Transverse colon (tissue), 4 donors: ENCODE measurements around the gene FAM107A. TPM values are rescaled to one million over a fixed set of nuclear protein-coding genes. Genes with fewer than 3 reads are reported as not detected.
A peak's percentile ranks its signal among the peaks of the same experiment; 100 is the strongest.

Experiments
- DNase-seq: peaks from one replicate; pipeline ENCODE4 v3.0.0-alpha.2; 2019
- H3K27ac ChIP-seq, 4 donors: fragments of 200-600 bp; sonication (generic); 2 replicates each; pipeline ENCODE4 v1.5.1; 2016 to 2018; ENCODE audit warnings: inconsistent platforms in 4 of 4
- H3K27me3 ChIP-seq: fragments of 200-600 bp; sonication (generic); 2 replicates; pipeline ENCODE4 v1.5.1; 2017; ENCODE audit warnings: inconsistent platforms
- H3K36me3 ChIP-seq, 4 donors: fragments of 200-600 bp; sonication (generic); 2 replicates each; pipeline ENCODE4 v1.5.1; 2017 to 2019; ENCODE audit warnings: inconsistent platforms in 4 of 4
- H3K4me1 ChIP-seq, 4 donors: fragments of 200-600 bp; sonication (generic); 2 replicates each; pipeline ENCODE4 v1.5.1; 2017 to 2020; ENCODE audit warnings: inconsistent platforms in 4 of 4
- H3K4me3 ChIP-seq, 4 donors: fragments of 200-600 bp; sonication (generic); 1 replicate in 1 of 4; 2 replicates in 3 of 4; pipeline versions ENCODE4 v1.5.1 to v1.6.1; 2017 to 2019; ENCODE audit warnings: inconsistent platforms in 4 of 4
- H3K9me3 ChIP-seq, 2 donors: fragments of 200-600 bp; sonication (generic); 2 replicates each; pipeline ENCODE4 v1.5.1; 2017 to 2019; ENCODE audit warnings: inconsistent platforms in 2 of 2
- CTCF ChIP-seq, 5 experiments: fragments of 200-600 bp in 3 of 5; fragments of 450-650 bp in 2 of 5; sonication (generic) in 3 of 5; IDR thresholded peaks; 1 replicate in 2 of 5; 2 replicates in 3 of 5; pipeline ENCODE4 v1.5.1; 2016 to 2017; ENCODE audit warnings: antibody characterized with exemption in 5 of 5, inconsistent platforms in 3 of 5, mild to moderate bottlenecking in 2 of 5, moderate library complexity in 1 of 5
- EP300 ChIP-seq: sonication (generic); formaldehyde crosslinking; IDR thresholded peaks from one replicate; pipeline ENCODE4 v1.6.1; 2017; ENCODE audit warnings: antibody characterized with exemption, low read depth
- POLR2A ChIP-seq: fragments of 450-650 bp; IDR thresholded peaks from one replicate; pipeline ENCODE4 v1.6.1; 2016; ENCODE audit warnings: antibody characterized with exemption, mild to moderate bottlenecking, moderate library complexity
- POLR2AphosphoS5 ChIP-seq, 3 donors: sonication (generic); formaldehyde crosslinking; IDR thresholded peaks; one replicate each; pipeline ENCODE4 v1.6.1; 2016; ENCODE audit warnings: antibody characterized with exemption in 3 of 3
- WGBS, 2 donors: methylation state at CpG; one replicate each; pipeline ENCODE4 v1.1.5; 2018; ENCODE audit warnings: low coverage in 1 of 2; 5-methylcytosine and 5-hydroxymethylcytosine counted together
- in situ Hi-C, 4 donors: fragments of 200-750 bp; cut with MboI; loops; one replicate each; pipeline versions ENCODE4 v1.15.0 to v1.15.1; 2017; ENCODE audit warnings: low sequenced_read_pairs in 3 of 4, low pct_ligation_motif_present in 1 of 4, low pct_unique_long_range_greater_than_20kb in 1 of 4
- intact Hi-C: fragments of 100-400 bp; cut with DNase I; formaldehyde crosslinking; loops from one replicate; pipeline ENCODE4 v1.15.1; 2023; ENCODE audit warnings: low total_unique reads
- total RNA-seq, 4 donors: library from RNA; depleted of rRNA; stranded (reverse); fragments of >200 nt; gene quantifications; one replicate each; pipeline ENCODE4 v1.1.0, GENCODE V29; 2016

Gene FAM107A
- total RNA-seq, 4 donors from 2014 or later = 14.1 to 21.9 (median 16.0) TPM

DNA sequence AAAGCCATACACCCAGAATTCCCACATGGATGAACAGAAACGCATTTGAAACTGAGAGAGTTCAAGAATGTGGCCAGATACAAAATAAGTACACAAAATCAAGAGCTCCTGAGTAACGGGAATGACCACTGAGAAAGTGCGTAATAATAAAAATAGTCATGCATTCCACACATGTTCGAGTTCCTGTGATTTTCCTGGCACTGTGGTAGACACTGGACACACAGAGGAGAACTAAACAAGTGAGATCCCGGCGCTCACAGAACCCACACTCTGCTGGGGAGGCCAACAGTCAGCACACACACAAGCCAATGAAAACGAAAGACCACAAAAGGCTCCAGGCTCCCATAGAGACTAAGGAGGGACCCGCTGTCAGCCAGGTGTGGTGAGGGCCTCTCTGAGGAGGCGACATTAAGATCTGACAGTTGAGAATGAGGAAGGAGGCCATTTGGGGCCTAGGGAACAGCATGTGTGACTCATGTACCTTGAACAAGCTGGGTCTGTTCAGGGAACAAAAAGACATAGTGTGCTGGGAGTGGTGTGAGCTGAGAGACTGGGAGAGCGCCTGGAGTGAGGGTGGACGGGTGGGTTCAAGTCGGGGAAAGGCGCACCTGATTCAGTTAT lies 5.1 kb downstream of the FAM107A start:
- no peak overlapping the region for H3K27ac ChIP-seq
- TF ChIP-seq EP300 (no peak), POLR2AphosphoS5 (IDR thresholded peaks at IDR 0.05) (no peak), POLR2A (no peak), CTCF (IDR thresholded peaks at IDR 0.05) (no peak)
- H3K36me3 ChIP-seq = no peaks in the 10 kb centered on the region
- WGBS, 2 donors = 79 to 85% methylated on average over 7 to 13 of the region's 13 CpGs
- no peaks in the 10 kb centered on the region for H3K27me3 ChIP-seq
- in situ Hi-C loops = loop anchor here in 2 of 4 donors (5.0 to 10.0 kb wide), 2 partner anchors 53 to 55 kb away; no protein-coding TSS in a partner anchor
- DNase-seq = no peak
- intact Hi-C loops = loop anchor here (1.0 kb wide), 1 partner anchor 56 kb away; no protein-coding TSS in a partner anchor
- H3K4me3 ChIP-seq = no peak overlapping the region
- H3K9me3 ChIP-seq = no peaks in the 10 kb centered on the region
- H3K4me1 ChIP-seq = peaks cover 0 to 10% (median under 1%) of the 10 kb centered on the region in 4 donors

DNA sequence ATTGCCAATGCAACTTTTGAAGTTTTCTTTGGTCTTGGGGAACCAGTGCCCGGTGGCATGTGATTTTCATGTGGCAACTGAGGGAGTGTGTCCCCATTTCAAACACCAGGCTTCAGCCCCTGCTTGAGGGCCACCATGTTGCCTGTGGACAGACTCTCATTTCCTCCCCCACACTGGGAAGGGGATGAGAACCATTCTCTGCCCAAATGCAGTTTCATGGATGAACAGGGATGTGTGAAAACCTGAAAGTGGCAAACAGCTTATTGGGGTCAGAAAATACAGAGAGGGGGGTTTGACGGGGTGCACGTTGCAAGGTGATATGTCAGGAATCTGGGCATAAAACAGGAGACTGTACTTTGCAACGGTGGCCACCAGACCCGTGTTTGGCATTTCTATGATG lies 6.3 kb downstream of the FAM107A start:
- no peak overlapping the region for H3K27ac ChIP-seq
- no peaks in the 10 kb centered on the region for H3K36me3 ChIP-seq
- intact Hi-C loops = no loop called here
- no peak for TF ChIP-seq CTCF (IDR thresholded peaks at IDR 0.05)
- TF ChIP-seq EP300 = no peak
- TF ChIP-seq POLR2A = no peak
- TF ChIP-seq POLR2AphosphoS5 (IDR thresholded peaks at IDR 0.05) = no peak
- in situ Hi-C loops = loop anchor here in 2 of 4 donors (5.0 to 10.0 kb wide), 2 partner anchors 54 to 56 kb away; no protein-coding TSS in a partner anchor
- 88% methylated on average over 4 to 5 of the region's 5 CpGs for WGBS, 2 donors
- H3K9me3 ChIP-seq = no peaks in the 10 kb centered on the region
- H3K4me3 ChIP-seq = no peak overlapping the region
- no peaks in the 10 kb centered on the region for H3K27me3 ChIP-seq
- peaks cover 0 to 6% (median under 1%) of the 10 kb centered on the region in 4 donors for H3K4me1 ChIP-seq
- DNase-seq = no peak

- WGBS, 2 donors = 98% methylated on average over 12 of the region's 12 CpGs; no CpG with 5 or more reads in 1 of the 2 donors
- DNase-seq = no peak
- Histone ChIP-seq H3K27me3 (no peaks in the 10 kb centered on the region), H3K36me3 (no peaks in the 10 kb centered on the region), H3K4me1 (peaks cover 0 to 9% (median under 1%) of the 10 kb centered on the region in 4 donors), H3K9me3 (no peaks in the 10 kb centered on the region), H3K27ac (no peak overlapping the region), H3K4me3 (no peak overlapping the region)
- intact Hi-C loops (loop anchor here (2.0 kb wide), 1 partner anchor 61 kb away; no protein-coding TSS in a partner anchor), in situ Hi-C loops (loop anchor here in 2 of 4 donors (5.0 to 10.0 kb wide), 2 partner anchors 55 to 58 kb away; no protein-coding TSS in a partner anchor)
- TF ChIP-seq EP300 = no peak
- TF ChIP-seq POLR2A = no peak
- TF ChIP-seq CTCF (IDR thresholded peaks at IDR 0.05) = no peak
- TF ChIP-seq POLR2AphosphoS5 (IDR thresholded peaks at IDR 0.05) = no peak
These were observed 7.7 kb downstream of the FAM107A start for GRCh38 chr3:58569287-58570001.

DNA sequence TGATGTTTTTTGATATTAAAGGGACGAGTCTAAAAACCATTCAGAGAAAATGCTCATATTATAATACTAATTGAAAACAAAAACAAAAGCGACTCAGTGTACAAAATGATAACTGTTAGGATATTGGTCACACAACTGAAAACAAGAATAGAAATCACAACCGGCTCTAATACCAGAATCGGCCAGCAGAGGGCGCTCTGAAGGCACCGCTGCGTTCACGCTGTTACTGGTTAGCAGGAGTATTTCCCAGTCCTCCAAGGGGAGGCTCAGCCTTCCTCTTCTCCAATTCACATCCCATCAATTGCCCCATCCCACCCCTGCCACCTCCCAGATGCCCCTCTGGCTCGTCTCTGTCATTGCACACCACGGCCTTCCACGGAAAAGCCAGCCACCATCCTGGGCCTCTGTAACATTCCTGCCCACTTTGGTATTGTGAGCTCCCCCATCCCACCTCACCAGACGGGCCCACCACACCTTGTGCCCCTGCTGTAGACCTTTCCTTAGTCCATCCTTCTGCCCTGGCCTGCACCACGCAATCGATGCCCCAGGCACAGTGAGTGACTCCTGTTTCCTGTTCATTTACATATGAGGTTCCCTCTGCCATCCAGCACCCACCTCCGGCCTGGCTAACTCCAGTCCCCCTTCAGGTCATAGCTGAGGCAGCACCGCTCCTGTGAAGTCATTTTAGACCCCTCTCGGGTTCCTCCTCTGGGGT lies 8.5 kb downstream of the FAM107A start:
- intact Hi-C loops = loop anchor here (2.0 kb wide), 1 partner anchor 62 kb away; no protein-coding TSS in a partner anchor
- peaks cover 0 to 9% (median under 1%) of the 10 kb centered on the region in 4 donors for H3K4me1 ChIP-seq
- H3K27me3 ChIP-seq = no peaks in the 10 kb centered on the region
- H3K27ac ChIP-seq = no peak overlapping the region
- TF ChIP-seq EP300 (no peak), POLR2A (no peak), CTCF (IDR thresholded peaks at IDR 0.05) (peak; percentile 90 to 96 (median 93)), POLR2AphosphoS5 (IDR thresholded peaks at IDR 0.05) (no peak)
- 18 to 26% methylated on average over 8 to 17 of the region's 17 CpGs for WGBS, 2 donors
- in situ Hi-C loops = no loop called here
- peak; percentile 84 for DNase-seq
- H3K36me3 ChIP-seq = no peaks in the 10 kb centered on the region
- no peaks in the 10 kb centered on the region for H3K9me3 ChIP-seq
- no peak overlapping the region for H3K4me3 ChIP-seq
